Thyroid gland (tissue), 4 donors: ENCODE data around the gene IMPDH1. TPM values are rescaled to one million over a fixed set of nuclear protein-coding genes. Genes with fewer than 3 reads are reported as not detected.

Experiments
- DNase-seq, 2 donors: peaks; one replicate each; pipeline ENCODE4 v3.0.0-alpha.2; 2019
- H3K27ac ChIP-seq, 3 donors: fragments of 200-600 bp; sonication (generic); 1 replicate in 2 of 3; 2 replicates in 1 of 3; pipeline ENCODE4 v1.5.1; 2016 to 2019; ENCODE audit warnings: mild to moderate bottlenecking in 1 of 3, moderate library complexity in 1 of 3
- H3K27me3 ChIP-seq: fragments of 200-600 bp; sonication (generic); one replicate; pipeline ENCODE4 v1.5.1; 2019
- H3K36me3 ChIP-seq, 2 donors: fragments of 200-600 bp; sonication (generic); one replicate each; pipeline ENCODE4 v1.5.1; 2016 to 2019
- H3K4me1 ChIP-seq, 2 donors: fragments of 200-600 bp; sonication (generic); one replicate each; pipeline ENCODE4 v1.5.1; 2017 to 2019
- H3K4me3 ChIP-seq, 3 donors: fragments of 200-600 bp; sonication (generic); replicated peaks in 1 of 3; 1 replicate in 2 of 3; 2 replicates in 1 of 3; pipeline ENCODE4 v1.5.1; 2016; ENCODE audit warnings: mild to moderate bottlenecking in 1 of 3
- H3K9me3 ChIP-seq: fragments of 200-600 bp; sonication (generic); one replicate; pipeline ENCODE4 v1.5.1; 2017
- CTCF ChIP-seq, 6 experiments: fragments of 200-600 bp in 3 of 6; fragments of 450-650 bp in 3 of 6; sonication (generic) in 3 of 6; IDR thresholded peaks; one replicate each; pipeline ENCODE4 v1.5.1; 2016 to 2019; ENCODE audit warnings: antibody characterized with exemption in 6 of 6, mild to moderate bottlenecking in 2 of 6, inconsistent platforms in 1 of 6, moderate library complexity in 1 of 6
- POLR2A ChIP-seq, 2 donors: fragments of 450-650 bp; IDR thresholded peaks; one replicate each; pipeline ENCODE4 v1.6.1; 2017; ENCODE audit warnings: antibody characterized with exemption in 2 of 2, mild to moderate bottlenecking in 2 of 2, moderate library complexity in 1 of 2
- WGBS, 2 donors: methylation state at CpG; one replicate each; pipeline ENCODE4 v1.1.5; 2017; 5-methylcytosine and 5-hydroxymethylcytosine counted together
- intact Hi-C: fragments of 100-400 bp; cut with DNase I; formaldehyde crosslinking; loops from one replicate; pipeline ENCODE4 v1.15.1; 2023
- total RNA-seq, 4 donors: library from RNA; depleted of rRNA; stranded (reverse); fragments of >200 nt; gene quantifications; one replicate each; pipeline ENCODE4 v1.2.3, GENCODE V29; 2016

Gene IMPDH1
- total RNA-seq, 4 donors from 2014 or later, result 12.3 to 37.9 (median 22.9) TPM

- intact Hi-C loops, result no loop called here
Measured at GRCh38 chr7:128362670-128363069, 47.1 kb downstream of the IMPDH1 start.

DNA sequence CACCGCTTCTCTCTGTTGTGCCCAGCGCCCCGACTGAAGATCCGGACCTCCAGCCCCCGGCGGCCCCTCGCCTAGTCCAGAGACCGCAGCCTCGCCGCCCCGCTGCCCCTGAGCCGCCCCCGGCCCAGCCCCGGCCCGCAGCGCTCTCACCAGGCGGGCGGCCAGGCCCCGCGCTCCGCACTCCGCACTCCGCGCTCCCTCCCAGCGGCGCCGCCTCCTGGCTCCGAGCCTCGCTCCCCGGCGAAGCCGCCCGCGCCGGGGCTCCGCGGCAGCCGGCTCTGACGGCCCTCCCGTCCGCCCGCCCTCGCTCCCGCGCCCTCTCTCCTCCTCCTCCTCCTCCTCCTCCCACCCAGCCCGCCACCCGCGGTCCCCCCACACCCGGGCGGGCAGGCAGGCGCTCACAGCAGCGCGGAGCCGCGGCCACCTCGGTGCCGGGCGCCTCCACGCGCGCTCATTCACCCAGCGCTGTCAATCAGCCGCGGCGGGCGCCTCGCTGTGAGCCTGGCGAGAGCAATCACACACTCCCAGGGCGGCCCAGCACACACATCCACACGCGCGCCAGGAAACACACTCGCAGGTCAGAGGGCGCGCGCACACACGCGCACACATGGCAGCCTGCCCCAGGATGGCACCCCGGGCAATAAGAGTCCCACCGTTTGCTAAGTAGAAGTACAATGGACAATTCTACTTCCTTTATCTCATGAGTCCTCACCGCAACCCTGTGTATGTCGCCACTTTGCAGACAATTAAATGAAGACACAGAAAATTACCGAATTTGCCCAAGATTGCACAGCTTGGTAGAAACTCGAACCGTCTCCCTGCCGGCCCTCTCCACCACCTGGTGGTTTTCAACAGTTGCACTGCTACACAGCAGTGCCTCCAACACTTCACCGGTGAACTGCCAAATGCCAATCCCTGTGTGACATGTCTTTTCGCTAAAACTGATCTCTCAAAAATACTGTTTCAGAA lies 48.1 kb downstream of the IMPDH1 start, which contains the start of gene PRRT4:
TSS of gene PRRT4 (minus strand) at position 280 of the 969 bp plus-strand sequence.
- peak; percentile 40 to 42 for DNase-seq
- 4 to 5% methylated on average over 16 to 18 of the region's 88 CpGs for WGBS, 2 donors
- intact Hi-C loops, result no loop called here
- Histone ChIP-seq H3K36me3 (no peaks in the 10 kb centered on the region), H3K4me1 (peaks cover 10 to 11% of the 10 kb centered on the region in 2 donors), H3K4me3 (peak within 1 kb of the TSS; percentile 8 to 48 (median 39)), H3K27ac (no peak within 1 kb of the TSS), H3K27me3 (no peaks in the 10 kb centered on the region), H3K9me3 (no peaks in the 10 kb centered on the region)
- no peak for TF ChIP-seq CTCF (IDR thresholded peaks at IDR 0.05)
- no peak for TF ChIP-seq POLR2A (IDR thresholded peaks at IDR 0.05)

More at GRCh38 chr7:128362670-128363069, 47.1 kb downstream of the IMPDH1 start:
- no peaks in the 10 kb centered on the region for H3K27me3 ChIP-seq
- H3K9me3 ChIP-seq, result no peaks in the 10 kb centered on the region
- H3K4me3 ChIP-seq, result no peak overlapping the region
- H3K4me1 ChIP-seq, result peaks cover 10 to 11% of the 10 kb centered on the region in 2 donors
- H3K36me3 ChIP-seq, result no peaks in the 10 kb centered on the region
- DNase-seq, result no peak
- WGBS, 2 donors, result 81 to 83% methylated on average over 4 of the region's 4 CpGs
- no peak for TF ChIP-seq POLR2A (IDR thresholded peaks at IDR 0.05)
- TF ChIP-seq CTCF (IDR thresholded peaks at IDR 0.05), result no peak
- H3K27ac ChIP-seq, result no peak overlapping the region

GRCh38 chr7:128360359-128360678 lies 49.5 kb downstream of the IMPDH1 start:
- Histone ChIP-seq H3K4me1 (peaks cover 10 to 11% of the 10 kb centered on the region in 2 donors), H3K4me3 (no peak overlapping the region), H3K27me3 (no peaks in the 10 kb centered on the region), H3K36me3 (no peaks in the 10 kb centered on the region), H3K9me3 (no peaks in the 10 kb centered on the region), H3K27ac (no peak overlapping the region)
- TF ChIP-seq POLR2A (IDR thresholded peaks at IDR 0.05), result no peak
- TF ChIP-seq CTCF (IDR thresholded peaks at IDR 0.05), result no peak
- DNase-seq, result no peak
- WGBS, 2 donors, result 21 to 32% methylated on average over 3 to 7 of the region's 9 CpGs
- intact Hi-C loops, result no loop called here

DNA sequence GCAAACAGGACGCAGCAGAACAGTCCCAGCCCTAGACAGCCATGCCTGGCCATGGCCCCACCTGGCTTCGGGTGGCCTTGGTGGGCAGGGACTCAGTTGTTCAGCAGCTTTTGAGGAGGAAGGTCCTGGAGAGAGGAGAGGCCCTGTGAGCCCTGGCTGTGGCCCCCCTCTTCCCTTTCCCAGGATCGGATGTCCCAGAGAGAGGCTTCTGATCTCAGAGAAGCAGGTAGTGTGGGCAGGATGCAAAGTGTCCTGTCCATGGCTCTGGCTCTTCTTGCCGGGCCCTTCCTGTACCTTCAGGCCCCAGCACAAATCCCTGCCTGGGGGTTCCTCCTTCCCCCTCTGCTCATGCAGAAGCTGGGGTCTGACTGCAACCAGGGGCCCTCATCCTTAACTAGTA lies 49.8 kb downstream of the IMPDH1 start:
- Histone ChIP-seq H3K4me1 (peaks cover 10 to 11% of the 10 kb centered on the region in 2 donors), H3K27ac (no peak overlapping the region), H3K9me3 (no peaks in the 10 kb centered on the region), H3K27me3 (no peaks in the 10 kb centered on the region), H3K36me3 (no peaks in the 10 kb centered on the region), H3K4me3 (no peak overlapping the region)
- 77 to 100% methylated on average over 3 of the region's 4 CpGs for WGBS, 2 donors
- no peak for DNase-seq
- TF ChIP-seq CTCF (IDR thresholded peaks at IDR 0.05) (no peak), POLR2A (IDR thresholded peaks at IDR 0.05) (no peak)
- intact Hi-C loops, result no loop called here

DNA sequence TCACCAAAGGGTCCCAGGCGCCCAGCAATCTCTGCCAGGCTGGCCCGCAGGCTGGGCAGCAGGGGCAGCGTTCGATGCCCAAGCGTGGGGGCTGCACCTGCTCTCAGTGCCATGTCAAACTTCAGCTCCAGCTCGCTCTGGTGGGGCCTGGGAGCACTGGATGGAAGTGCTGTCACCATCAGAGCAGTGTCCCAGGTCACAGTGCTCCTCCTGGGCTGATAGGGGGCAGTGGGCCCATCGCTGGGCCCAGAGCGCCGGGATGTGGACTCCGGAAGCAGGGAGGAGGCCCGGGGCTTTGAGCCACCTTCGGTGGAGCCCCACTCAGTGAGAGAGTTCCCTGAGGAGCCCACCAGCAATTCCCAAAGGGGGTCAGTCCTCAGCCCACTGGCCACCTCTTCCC lies 50.4 kb downstream of the IMPDH1 start:
- no peak for DNase-seq
- intact Hi-C loops, result no loop called here

More for the DNA sequence above, 50.4 kb downstream of the IMPDH1 start:
- no peaks in the 10 kb centered on the region for H3K27me3 ChIP-seq
- H3K36me3 ChIP-seq, result no peaks in the 10 kb centered on the region
- H3K4me1 ChIP-seq, result peaks cover 10 to 11% of the 10 kb centered on the region in 2 donors
- no peak for TF ChIP-seq POLR2A (IDR thresholded peaks at IDR 0.05)
- TF ChIP-seq CTCF (IDR thresholded peaks at IDR 0.05), result no peak
- 97 to 100% methylated on average over 4 to 6 of the region's 12 CpGs for WGBS, 2 donors
- H3K4me3 ChIP-seq, result no peak overlapping the region
- no peak overlapping the region for H3K27ac ChIP-seq
- H3K9me3 ChIP-seq, result no peaks in the 10 kb centered on the region
